ENCODE data around the gene TNFRSF4.

TNFRSF4 gene

DNA sequence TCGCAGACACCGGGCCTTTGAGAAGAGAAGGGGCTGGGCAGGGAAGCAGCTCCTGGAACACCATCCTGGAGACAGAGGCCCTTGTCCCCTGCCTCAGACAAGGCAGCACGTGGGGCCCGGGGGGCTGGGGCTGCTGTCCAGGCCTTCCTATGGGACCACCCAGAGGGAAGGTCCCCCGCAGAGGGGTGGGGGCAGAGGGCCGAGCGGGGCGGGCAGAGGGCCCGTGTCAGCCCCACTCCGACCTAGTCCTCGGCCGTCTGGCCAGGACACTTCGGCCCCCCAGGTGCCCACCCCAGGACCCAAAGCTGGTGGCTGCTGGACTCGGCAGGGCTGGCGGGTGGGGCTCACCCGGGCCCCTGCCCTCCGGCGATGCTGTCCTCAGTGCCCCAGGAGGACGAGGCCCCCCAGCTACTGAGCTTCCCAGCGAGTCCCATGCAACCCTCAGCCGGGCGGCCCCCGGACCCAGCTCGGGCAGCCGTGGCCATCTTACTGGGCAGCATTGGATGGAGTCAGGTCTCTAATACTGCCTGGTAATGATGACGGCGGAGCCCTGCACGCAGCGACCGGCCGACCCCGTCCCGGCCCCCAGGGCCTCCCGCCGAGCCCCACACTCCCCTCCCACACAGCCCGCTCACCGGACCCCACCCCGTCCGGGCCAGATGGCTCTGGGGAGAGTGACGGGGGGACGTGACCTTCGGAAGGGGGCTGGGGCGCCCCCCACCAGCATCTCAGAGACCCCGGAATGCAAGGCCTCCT lies 47.1 kb downstream of the TNFRSF4 start:
- no peak for DNase-seq

DNA sequence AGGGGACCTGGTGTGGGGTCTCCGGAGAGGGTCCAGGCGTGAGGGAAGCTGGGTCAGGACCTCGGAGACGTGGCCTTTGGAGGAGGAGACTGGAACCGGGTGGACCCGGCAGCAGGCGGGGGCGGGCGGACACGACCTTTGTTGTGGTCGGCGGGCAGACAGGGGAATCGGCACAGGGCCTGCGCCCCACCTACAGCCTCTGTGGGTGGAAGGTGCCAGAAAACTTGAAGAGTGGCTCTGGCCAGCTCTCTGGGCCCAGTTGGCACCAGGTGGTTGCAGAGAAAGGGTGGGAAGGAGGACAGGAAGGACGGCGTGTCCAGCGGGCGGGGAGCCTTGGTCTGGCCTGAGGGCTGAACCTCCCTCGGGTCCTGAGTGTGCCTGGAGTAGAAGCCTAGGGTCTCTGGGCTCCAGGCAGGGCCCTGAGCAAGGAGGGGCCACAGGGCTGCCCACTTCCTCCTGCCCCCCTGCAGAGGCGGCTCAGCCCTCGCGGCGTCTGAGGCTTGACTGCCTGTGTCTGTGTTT lies 48.0 kb downstream of the TNFRSF4 start:
- no peak for DNase-seq

DNA sequence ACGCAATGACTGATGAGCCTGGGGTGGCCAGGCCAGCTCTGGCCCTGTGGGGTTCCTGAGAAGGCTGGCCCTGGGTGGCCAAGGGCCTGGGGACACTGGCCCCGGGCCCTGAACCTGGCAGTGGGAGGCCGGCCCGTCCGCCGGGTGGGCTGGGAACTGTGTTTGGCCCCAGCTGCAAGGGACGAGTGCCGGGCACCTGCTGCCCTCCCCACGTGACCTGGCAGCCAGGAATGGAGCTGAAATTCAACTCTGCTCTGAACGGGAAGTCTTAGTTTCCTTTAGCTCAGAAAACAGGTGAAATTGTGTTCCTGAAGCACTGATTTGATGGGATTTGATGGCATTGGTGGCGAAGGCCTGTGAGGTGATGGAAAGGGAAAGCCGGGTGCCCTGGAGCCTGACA lies 48.5 kb downstream of the TNFRSF4 start:
- DNase-seq: no peak

DNA sequence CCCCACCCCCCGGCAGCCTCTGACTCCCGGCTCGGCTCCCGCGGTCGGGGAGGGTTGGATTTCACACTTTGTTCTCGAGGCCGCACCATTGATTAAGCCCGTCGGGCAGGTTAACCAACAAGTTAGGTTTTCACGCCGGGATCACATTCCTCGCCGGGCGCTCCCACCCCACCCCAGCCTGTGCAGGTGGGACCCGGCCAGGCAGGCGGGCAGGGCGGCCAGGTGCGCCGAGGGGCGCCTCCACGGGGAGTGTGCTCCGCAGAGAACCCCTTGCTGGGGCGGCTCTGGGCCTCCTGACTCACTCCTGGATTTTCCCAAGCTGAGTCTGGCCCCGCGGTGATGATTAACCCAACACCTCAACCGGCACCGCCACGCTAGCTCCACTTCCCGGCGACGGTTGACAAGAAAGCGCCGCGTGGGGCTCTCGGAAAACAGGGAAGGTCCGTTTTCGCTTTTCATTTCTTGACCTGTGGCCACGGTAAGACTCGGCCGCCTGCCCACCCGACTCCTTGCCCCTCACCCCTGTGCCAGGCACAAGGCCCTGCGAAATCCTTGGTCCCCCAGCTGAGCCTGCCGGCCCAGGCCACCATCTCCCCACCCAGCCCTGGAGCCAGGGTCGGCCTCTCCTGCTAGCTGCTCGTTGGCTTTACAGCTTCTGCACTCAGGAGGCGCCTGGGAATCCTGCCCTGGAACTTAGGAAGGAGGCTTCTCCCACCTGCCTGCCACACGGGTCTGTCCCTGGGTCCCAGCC lies 49.1 kb downstream of the TNFRSF4 start:
- DNase-seq: no peak

DNA sequence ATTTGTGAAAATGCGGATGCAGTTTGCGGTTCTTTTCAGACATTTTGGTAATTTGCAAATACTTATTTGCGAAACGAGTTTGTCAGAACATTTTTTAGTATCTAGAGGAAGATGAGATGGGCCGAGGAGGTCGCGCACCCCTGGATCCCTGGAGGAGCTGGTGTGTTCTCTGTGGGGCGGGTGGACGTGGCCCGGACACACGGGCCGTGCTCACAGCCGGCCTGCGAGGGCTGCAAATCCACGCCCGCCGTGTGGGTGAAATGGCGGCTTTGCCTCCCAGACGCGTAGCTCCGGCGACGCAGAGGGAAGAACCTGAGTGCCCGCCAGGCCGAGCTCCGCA lies 49.6 kb downstream of the TNFRSF4 start:
- DNase-seq: no peak

DNA sequence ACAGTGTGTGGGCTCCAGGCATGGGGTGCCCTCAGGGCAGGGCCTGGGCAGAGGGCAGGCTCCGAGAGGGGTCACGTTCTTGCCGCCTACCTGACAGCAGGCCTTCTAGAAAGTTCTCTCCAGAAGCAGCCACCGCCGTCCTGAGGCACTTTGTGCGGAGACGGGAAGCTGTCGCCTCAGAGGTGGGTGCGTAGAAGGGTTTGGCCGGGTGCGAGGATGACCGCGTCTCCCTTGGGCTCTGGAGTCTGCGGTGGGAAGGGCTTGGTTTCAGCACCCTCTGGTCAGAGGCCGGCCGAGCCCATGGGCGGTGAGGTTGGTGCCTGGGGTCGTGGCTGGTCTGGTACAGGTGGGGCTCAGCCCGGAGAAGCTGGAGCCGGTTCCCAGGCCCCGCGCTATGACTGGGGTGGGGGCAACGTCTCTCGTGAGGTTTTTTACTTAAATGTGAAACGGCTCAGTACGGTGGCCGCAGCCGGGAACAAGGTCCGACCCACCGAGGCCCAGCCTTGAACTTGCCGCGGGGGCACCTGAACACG lies 50.3 kb downstream of the TNFRSF4 start:
- DNase-seq: no peak

DNA sequence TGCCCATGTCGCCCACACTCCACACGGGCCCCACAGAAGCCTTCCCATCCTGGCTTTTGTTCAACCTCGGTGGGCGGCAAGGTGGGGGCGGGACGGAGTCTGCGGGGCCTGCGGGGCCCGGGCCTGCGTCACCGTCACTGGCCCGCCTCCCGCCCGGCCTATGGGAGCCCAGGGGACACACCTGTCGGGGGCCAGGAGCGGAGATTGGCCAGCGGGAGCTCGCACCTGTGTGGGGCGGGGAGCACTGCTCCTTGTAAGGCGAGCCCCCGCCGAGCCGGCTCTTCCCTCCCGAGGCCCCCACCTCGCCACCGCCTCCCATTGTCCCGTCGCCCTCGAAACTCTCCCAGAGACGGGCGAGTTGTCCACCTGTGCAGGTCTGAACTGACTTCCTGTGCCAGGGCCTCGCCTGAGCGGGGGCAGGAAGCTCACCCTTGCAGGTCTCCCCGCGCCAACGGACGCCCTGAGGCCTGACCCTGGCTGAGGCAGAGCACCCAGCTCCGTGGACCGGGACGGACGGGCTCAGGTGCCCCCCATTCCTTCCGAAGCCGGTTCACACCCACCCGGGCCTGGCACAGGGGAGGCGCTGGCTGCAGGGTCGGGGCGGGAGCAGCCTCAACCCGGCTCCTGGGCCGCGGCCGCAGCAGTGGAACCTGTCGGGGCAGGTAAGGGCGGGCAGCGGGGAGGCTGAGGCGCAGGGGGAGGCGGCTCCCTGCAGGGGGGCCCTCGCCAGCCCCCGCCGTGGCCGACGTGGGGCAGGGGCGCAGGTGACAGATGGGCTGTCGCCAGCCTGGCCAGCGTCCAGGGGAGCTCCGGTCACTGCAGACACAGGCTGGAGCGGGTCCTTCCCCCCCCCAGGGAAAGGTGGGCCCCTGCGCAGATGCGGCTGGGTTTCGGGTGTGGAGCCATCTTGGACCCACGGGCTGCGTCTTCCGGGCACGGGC lies 51.1 kb downstream of the TNFRSF4 start:
- DNase-seq: no peak

DNA sequence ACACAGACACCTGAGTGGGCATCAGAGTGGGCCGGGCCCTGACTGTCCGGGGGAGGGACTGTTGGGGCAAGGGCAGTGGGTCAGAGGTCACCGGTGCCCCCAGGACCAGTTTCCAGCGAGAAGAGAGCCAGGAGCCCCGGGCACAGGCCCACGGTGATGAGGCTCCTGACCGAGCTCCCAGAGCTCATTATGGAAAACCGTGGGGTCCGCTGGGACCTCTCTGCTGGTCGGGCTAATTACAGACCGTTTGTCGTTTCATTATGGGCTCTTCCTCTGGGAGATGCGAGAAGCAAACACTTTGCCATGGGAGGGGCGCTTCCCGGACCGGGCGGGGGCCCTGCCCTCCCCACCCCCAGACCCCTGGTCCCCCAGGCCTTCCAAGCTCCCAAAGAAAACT lies 52.3 kb downstream of the TNFRSF4 start:
- DNase-seq: no peak
